DMS53 treated with DMSO at 0.1 percent for 48 hours (cell line): ENCODE data around the gene MYT1.

Experiments
- DNase-seq: peaks from one replicate; lab custom pipeline; 2025; ENCODE audit not compliant: unreplicated experiment; lab: John Stamatoyannopoulos, UW

The MYT1 gene

GRCh38 chr20:64242797-64243475 lies 78.7 kb downstream of the MYT1 start:
- no peak for DNase-seq

GRCh38 chr20:64244281-64244805 lies 80.1 kb downstream of the MYT1 start:
- no peak for DNase-seq

- DNase-seq, result no peak
These were observed 80.8 kb downstream of the MYT1 start for GRCh38 chr20:64244870-64245603.

- no peak for DNase-seq
These were observed 81.7 kb downstream of the MYT1 start for GRCh38 chr20:64245746-64246595.

GRCh38 chr20:64246616-64247306 lies 82.5 kb downstream of the MYT1 start:
- DNase-seq, result no peak

- DNase-seq, result no peak
These were observed 83.0 kb downstream of the MYT1 start for GRCh38 chr20:64247307-64247618.

GRCh38 chr20:64247970-64248841 lies 84.0 kb downstream of the MYT1 start:
- DNase-seq, result no peak

- no peak for DNase-seq
These were observed 85.8 kb downstream of the MYT1 start for GRCh38 chr20:64250027-64250426.

GRCh38 chr20:64253000-64253383 lies 88.7 kb downstream of the MYT1 start:
- no peak for DNase-seq

GRCh38 chr20:64253443-64253842 lies 89.2 kb downstream of the MYT1 start:
- DNase-seq, result no peak

- no peak for DNase-seq
These were observed 89.9 kb downstream of the MYT1 start for GRCh38 chr20:64254156-64254555.

- DNase-seq, result peak; percentile 6
These were observed 90.5 kb downstream of the MYT1 start for GRCh38 chr20:64254571-64255360.

GRCh38 chr20:64255361-64256281 lies 91.4 kb downstream of the MYT1 start, which contains the start of gene PCMTD2:
PCMTD2 (plus strand) TSS chr20:64255748; CDS start chr20:64259966, 4,218 bp downstream.
- DNase-seq, result peak; percentile 54

- no peak for DNase-seq
These were observed 92.2 kb downstream of the MYT1 start for GRCh38 chr20:64256282-64256935.

GRCh38 chr20:64257107-64257757 lies 93.0 kb downstream of the MYT1 start:
- no peak for DNase-seq

GRCh38 chr20:64258071-64258823 lies 94.0 kb downstream of the MYT1 start:
- DNase-seq, result no peak
